GM21529 (cell line): ENCODE results near the gene KCNE5.
"Not testable (repeated sequence)": the region's sequence is repeated elsewhere in the genome, so short reads cannot be mapped to it uniquely, and the experiment has no call there.

Experiments
- ATAC-seq: cut with Tn5 transposase; IDR thresholded peaks from one replicate; pipeline ENCODE4 v1.9.1; 2021; ENCODE audit not compliant: unreplicated experiment

Gene KCNE5

GRCh38 chrX:109624641-109625616 is at the start of gene KCNE5:
Gene KCNE5, minus strand, starts transcription at chrX:109625172. Its CDS starts 152 bp downstream, at chrX:109625020.
- no peak for ATAC-seq

DNA sequence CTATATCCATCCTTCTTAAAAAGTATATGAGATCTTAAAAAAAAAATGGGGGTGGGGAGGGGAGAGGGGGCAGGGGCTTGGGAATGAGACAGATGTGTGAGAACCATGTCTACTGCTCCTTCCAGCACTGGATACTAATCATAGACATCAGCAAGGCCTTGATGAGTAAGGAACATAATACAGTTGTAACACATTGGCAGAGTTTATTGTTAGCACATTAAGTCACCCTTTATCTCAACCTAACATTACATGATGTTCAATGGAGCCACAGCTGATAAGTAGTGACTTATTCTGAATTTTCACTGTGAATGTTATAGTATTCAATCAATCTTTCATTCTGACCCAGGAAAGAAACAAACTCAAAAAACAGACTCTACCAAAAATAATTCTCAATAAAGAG is 47.3 kb upstream of the KCNE5 start:
- no peak for ATAC-seq

- ATAC-seq, result not testable (repeated sequence)
Observed at GRCh38 chrX:109671170-109671569, 46.2 kb upstream of the KCNE5 start.

- no peak for ATAC-seq
Observed at GRCh38 chrX:109667986-109668385, 43.0 kb upstream of the KCNE5 start.

GRCh38 chrX:109660435-109661143 is 35.6 kb upstream of the KCNE5 start:
- no peak for ATAC-seq

DNA sequence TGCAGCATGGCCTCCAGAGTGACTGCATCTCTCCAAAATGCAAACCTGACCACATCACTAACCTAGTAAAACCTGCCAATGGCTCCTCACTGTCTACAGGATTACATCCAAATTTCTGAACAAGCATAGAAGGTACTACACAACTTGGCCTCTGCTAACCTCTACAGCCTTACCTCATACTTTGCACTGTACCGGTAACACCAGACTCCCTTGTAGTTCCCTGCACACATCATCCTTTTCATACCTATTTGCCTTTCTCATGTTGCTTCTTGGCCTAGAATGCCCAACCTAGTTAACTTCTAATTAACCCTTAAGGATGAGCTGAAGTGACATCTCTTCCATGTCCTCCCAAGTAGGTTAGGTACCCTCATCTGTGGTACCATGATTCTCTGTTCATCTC is 33.4 kb upstream of the KCNE5 start:
- no peak for ATAC-seq

- not testable (repeated sequence) for ATAC-seq
Observed at GRCh38 chrX:109657364-109657763, 32.4 kb upstream of the KCNE5 start.

DNA sequence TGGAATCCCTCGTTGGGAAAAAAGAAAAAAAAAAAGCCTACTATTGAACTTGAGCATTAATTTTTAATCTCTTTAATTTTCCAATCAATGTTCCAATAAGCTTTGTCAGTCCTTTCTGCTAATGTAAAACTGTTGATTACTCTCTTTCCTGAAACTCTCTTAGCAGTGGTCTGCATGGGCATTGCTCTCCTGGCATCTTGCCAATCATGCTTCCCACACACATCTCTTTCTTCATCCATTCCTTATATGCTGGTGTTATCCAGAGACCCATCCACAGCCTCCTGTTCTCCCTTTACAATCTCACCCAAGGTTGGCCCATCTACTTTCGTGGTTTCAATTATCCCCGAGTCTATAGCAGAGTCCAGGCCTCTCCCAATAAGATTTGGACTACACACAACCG is 31.8 kb upstream of the KCNE5 start:
- no peak for ATAC-seq

DNA sequence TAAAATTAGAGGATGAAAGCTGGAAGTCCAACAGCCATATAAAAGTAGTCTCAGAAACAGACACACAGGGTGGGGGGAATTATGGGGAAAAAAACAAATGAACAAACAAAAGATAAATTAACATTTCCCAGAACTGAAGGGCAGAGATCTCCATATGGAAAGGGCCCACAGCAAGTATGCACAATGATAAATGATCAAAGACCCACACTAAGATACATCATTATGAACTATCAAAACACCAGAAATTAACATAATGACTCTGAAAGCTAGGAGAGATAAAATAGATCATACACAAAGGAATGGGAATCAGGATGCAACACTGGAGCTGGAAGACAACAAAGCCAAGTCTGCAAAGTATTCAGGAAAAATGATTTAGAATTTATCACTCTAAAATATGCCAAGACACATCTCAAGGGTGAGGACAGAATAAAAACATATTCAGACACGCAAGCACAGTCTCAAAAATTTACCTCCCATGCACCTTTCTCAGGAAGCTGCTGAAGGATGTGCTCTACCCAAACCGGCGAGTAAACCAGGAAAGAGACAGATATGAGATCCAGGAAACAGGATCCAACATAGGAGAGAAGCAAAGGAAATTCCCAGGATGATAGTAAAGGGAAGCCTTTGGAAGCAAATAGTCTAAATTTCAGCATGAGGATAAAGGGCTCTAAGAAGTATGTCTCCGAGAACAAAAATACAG is 30.7 kb upstream of the KCNE5 start:
- no peak for ATAC-seq

DNA sequence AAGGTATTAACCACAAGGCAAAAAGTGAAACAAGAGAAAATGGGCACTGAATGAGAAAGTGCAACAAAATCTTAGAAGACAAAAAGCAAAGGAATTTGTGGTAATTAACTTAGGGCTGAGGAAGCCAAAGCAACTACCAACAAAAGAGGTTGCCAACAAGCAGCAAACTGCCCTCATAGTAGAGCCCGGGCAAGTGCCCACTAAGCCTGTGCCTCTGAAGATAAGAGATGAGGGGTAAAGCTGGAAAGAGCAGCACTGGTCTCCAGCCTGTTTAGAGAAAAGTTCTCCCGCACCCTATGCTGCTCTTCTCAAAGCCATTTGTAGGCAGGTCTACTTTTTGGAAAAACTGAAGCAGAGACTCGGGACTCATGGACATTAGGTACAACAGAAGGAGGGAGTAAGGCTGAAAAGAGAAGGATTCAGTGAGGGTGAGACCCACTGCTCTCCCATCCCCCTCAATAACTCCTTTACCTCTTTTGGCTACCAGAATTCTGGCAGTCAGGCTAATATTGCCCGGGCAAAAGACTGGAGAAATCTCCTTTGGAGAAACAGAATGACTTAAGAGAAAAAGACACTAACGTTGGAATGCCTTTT is 29.6 kb upstream of the KCNE5 start:
- no peak for ATAC-seq

DNA sequence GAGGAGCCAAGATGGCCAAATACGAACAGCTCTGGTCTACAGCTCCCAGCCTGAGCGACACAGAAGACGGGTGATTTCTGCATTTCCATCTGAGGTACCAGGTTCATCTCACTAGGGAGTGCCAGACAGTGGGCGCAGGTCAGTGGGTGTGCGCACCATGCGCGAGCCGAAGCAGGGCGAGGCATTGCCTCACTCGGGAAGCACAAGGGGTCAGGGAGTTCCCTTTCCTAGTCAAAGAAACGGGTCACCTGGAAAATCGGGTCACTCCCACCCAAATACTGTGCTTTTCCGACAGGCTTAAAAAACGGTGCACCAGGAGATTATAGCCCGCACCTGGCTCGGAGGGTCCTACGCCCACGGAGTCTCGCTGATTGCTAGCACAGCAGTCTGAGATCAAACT is 19.7 kb upstream of the KCNE5 start:
- ATAC-seq, result not testable (repeated sequence)

DNA sequence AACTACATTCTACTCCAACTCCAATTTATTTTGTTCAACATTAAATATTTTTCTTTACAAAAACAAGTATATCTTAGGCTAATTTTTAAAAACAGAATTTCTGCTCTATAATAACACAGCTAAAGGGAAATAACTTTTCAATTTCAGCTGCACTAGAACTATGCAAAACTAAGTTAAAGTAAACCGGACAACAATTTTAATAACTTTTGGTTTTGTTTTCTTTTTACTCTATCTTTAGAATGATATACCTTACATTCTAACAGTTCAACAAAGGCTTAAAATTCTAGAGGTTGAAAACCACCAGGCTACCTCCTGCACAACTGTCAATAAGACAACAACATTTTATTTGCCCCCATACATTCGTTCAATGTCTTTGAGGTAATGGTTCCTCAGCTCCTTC is 18.7 kb upstream of the KCNE5 start:
- ATAC-seq, result peak; percentile 48

- ATAC-seq, result no peak
Observed at GRCh38 chrX:109638158-109638557, 13.2 kb upstream of the KCNE5 start.

- ATAC-seq, result not testable (repeated sequence)
Observed at GRCh38 chrX:109637477-109637876, 12.5 kb upstream of the KCNE5 start.

GRCh38 chrX:109635146-109635545 is 10.2 kb upstream of the KCNE5 start:
- no peak for ATAC-seq

GRCh38 chrX:109632906-109633504 is 8.0 kb upstream of the KCNE5 start:
- no peak for ATAC-seq

- ATAC-seq, result no peak
Observed at GRCh38 chrX:109629310-109629709, 4.3 kb upstream of the KCNE5 start.

GRCh38 chrX:109626637-109627036 is 1.7 kb upstream of the KCNE5 start:
- ATAC-seq, result no peak

DNA sequence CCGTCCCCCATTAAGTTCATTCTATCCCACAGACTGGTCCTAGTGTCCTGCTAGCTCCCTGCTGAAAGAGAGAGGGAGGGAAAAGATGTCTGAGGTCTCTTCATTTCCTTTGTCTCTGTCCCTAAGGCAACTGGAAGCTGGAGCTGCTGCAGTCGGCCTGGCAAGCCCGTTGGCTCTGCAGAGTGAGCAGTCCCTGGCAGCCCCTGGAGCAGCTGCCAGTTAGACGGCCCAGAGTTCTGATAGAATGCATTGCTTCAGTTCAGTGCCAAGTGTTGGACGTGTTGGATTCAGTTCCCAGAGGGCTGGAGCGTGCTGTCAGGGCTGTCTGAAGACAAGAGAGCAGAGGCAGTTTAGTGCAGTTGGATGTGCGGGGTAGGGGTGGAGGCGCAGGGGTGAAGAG is 975 bp downstream of the KCNE5 start:
- no peak for ATAC-seq

GRCh38 chrX:109622270-109622669 is 2.7 kb downstream of the KCNE5 start:
- ATAC-seq, result no peak

DNA sequence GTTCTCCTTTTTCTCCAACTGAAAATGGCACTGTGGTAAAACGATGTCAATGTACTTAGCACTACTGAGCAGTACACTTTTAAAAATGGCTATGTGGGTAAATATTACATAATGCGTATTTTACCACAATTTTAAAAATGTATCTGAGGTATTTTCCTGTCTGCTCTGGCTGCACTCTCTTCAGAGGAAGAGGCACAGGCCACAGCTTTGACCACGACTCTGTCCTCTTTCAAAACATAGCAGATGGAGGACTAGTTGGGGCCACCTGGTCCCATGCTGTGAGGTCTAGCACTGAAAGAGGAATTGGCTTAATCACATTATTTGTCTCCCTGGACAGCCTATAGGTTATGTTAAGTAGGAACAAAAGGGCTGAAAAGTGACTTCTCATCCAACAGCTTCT is 5.2 kb downstream of the KCNE5 start:
- no peak for ATAC-seq
